ENCODE results near the gene NOL12.

Gene NOL12

DNA sequence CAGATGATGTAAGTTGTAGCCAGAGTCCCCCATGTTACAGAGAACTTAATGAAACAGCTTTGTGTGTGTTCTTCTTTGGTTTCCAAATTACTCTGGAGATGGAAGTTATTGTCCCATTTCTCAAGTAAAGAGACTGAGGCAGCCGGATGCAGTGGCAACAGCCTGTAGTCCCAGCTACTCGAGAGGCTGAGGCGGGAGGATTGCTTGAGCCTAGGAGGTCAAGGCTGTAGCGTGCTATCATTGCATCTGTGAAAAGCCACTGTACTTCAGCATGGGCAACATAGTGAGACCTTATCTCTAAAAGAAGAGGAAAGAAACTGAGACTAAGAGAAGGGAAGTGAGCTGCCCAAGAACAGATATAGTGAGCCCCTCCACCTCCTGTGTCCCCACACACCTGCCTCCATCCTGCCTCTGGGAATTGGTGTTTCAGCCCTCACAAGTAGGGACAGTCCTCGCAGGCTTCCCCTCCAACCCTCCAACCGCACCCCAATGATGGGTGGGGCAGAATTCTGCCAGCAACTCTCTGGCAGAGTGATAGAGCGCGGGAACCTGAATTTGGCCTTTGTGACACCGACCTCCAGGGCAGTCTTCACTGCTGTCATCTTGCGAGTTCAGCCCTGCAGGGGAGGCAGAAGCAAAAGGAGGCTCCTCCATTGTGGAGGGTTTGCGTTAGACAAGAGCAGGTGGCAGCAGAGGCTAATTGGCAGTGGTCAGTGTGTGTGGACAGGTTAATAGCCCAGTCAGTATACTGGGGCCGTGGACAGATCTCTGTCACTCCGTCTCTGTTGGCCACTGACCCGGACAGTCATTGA is 26.0 kb upstream of the NOL12 start:
- no peak for DNase-seq

DNA sequence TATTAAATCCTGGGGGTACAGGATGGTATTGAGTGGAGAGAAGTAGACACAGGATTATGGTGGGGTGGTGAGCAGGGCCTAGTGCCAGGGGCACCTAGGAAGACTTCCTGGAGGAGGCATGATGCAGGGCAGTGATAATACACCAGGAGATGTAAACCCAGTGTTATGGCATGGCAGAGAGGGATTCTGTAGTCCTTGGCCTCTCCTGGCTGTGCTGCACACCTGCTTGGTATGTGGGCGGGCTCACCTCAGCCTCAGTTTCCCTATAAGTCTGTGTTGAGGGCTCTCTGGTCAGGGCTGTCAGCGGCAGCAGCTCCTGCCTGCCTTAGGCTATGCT is 25.5 kb upstream of the NOL12 start:
- no peak for DNase-seq

DNA sequence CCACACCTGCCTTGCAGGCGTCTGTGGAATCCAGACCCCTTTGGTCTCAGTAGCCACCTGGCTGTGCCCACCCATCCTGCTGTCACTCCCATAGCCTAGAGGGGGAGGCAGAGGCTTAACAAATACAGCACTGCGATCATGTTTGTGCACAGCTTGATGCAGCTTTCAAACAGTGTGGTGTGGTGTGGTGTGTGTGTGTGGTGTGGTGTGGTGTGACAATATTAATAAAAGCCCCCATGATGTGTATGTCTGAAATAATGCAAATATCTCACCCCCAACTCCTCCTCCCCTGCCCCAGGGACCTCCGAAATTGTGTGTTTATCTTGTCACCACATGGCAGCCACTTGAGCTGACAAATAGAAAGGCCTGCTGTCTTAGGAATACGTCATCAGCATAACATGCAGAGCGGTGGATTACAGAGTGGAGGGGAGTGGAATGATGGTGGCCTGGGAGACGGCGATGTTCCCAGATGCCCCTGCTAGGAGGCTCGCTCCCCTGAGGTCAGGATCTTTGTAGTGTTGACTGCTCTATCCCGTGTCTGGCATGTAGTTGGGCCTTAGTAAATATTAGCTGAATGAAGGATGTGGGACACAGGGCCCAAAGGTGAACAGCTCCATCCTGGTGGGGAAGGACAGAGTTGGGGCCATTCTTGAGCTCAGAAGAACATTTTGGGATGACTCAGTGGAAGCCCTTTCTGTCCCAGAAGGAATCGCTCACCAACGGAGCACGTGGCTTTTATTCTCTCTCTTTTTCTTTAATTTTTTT is 24.8 kb upstream of the NOL12 start:
- peak; percentile 38 for DNase-seq

DNA sequence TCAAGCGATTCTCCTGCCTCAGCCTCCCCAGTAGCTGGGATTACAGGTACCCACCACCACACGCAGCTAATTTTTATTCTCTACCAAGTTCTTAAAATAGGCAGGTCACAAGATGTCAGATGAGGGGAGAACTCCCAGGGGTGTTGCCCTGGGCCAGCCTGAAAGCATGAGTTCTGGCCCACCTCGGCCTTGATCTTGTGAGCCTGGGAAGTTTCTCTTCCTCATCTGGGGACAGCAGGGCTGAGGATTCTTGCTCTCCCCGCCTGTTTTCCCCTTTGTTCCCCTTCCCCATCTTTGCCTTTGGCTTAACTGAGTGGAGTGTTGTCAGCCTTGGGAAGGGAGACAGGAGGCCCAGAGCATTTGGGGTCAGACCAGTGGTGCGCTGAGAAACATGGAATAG is 24.1 kb upstream of the NOL12 start:
- DNase-seq: no peak

DNA sequence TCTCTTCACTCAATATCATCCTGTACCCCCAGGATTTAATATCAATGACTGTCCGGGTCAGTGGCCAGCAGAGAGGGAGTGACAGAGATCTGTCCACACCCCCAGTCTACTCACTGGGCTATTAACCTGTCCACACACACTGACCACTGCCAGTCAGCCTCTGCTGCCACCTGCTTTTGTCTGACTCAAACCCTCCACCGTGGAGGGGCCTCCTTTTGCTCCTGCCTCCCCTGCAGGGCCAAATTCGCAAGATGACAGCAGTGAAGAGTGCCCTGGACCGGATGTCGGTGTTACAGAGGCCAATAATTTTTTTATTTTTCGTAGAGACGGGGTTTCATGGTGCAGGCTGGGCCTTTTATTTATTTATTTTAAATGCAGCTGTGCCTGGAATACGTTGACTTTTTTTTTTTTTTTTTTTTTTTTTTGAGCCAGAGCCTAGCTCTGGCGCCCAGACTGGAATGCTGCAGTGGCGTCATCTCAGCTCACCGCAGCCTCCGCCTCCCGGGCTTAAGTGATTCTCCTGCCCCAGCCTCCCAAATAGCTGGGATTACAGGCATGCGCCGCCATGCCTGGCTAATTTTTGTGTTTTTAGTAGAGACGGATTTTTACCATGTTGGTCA is 22.5 kb upstream of the NOL12 start:
- no peak for DNase-seq

DNA sequence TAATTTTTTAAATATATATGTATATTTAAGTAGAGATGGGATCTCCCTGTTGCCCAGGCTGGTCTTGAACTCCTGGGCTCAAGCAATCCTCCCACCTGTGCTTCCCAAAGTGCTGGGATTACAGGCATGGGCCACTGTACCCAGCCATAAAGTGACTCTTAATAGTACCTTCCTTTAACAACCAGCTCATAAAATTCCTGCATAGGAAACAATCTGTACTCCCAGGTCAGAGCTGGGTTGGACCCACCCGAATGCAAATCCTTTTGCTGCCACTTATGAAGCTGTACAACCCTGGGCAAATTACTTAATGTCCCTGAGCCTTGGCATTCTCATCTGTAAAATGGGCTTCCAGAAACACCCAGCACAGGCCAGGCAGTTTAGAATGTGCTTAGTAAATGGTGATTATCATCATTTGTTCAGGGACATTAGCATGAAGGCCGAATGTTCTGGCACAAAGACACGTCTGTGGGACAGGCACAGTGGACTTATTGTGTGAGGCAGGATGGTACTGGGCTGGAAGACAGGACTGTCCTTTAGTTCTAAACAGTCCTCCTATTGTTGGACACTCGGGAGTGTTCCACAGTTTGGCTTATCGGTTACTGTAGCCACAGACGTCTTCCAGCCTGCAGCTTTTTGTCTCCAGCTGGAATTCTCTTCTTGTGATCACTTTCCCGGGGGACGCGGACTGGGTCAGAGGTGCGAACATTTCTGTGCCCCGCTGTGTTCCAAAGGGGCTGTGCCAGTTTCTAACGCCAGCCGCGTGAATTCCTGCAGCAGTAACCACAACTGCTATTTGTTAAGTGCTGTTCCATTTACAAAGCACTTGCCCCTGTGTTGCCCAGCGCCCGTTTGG is 21.7 kb upstream of the NOL12 start:
- DNase-seq: no peak

DNA sequence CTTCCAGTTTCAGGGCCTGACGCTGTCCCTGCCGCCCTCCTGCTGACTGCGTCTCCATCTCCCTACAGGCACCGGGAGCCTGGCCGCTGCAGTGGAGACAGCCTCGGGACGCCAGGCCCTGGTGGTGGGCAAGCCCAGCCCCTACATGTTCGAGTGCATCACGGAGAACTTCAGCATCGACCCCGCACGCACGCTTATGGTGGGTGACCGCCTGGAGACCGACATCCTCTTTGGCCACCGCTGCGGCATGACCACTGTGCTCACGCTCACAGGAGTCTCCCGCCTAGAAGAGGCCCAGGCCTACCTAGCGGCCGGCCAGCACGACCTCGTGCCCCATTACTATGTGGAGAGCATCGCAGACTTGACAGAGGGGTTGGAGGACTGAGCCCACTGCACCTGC is 20.7 kb upstream of the NOL12 start:
- no peak for DNase-seq

DNA sequence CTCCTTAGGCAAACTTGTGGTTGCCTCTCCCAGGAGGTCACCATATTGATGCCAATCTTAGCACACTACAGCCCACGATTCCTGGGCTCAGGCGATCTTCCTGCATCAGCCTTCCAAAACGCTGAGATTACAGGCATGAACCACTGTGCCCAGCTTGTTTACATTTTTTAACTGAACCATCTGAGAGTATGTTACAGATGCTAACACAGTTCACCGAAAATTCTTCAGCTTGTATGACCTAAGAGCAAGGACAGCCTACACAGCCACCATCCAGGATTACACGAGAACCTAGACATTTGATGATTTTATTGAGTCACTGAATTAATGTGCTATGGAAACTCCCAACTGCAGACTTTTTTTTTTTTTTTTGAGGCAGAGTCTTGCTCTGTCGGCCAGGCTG is 16.6 kb upstream of the NOL12 start:
- no peak for DNase-seq

DNA sequence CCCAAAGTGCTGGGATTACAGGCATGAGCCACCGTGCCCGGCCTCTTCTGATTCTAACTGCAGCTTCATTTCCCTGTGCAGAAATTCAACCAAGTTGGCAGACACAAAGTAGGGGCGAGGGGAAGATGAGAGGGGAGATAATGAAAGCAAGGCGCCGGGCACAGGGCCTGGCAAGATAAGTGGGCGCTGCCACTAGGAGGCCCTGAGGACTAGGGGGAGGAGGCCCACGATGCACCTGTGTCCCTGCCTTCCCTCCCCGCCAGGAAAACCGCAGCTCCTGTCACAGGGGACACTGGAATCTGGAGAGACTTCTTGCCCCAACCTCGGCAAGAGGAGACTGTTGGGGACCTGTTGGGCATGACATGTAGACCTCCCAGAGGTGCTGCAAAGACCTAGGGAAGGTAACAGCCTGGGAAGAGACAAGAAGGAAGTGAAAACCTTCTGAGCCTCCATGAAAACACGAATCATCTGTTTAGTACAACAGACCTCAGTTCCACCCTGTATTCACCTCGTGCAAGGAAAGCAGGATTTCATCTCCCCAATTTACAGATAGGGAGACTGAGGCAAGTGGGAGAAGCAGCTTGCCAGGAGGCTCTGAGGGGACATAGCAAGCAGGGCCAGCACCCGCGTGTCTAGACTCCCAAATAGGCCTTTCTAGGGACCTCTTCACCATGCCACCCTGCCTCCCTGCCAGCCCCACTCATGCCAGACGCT is 13.8 kb upstream of the NOL12 start:
- no peak for DNase-seq

DNA sequence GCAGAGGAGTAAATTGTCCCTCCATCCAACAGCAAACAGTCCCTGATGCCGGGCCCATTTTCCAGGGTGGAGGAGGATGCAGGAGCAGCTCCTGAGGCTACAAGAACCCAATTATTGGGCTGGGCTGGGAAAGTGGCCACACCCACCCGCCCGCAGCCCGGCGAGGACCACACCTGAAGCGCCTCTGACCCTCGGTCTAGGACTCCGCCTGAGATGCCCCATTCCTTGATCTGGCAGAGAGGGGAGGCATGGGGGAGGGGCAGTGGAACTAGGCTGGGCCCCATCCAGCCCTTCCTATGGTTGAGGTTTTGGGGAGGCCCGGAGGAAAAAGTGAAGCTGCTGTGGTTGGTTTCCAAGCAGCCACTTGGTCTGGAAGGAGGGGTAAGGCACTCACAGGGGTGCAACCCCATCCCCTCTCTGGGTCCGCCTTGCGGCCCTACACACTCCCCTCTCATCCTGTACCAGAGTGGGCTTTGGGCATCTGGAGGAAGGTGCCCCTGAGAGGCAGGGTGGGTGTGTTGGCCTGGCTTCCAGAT is 13.2 kb upstream of the NOL12 start:
- DNase-seq: no peak

DNA sequence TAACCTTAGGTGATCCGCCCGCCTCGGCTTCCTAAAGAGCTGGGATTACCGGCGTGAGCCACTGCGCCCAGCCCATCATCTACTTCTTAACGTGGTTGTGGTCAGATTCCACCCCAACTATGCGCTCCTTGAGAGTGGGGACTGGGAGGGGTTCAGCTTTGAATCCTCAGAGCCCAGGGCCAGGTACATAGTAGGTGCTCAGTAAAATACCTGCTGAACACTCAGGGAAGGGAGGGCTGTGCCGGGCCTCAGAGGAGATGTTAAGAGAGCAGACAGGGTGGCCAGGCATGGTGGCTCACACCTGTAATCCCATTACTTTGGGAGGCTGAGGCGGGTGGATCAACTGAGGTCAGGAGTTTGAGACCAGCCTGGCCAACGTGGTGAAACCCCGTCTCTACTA is 11.9 kb upstream of the NOL12 start:
- no peak for DNase-seq

DNA sequence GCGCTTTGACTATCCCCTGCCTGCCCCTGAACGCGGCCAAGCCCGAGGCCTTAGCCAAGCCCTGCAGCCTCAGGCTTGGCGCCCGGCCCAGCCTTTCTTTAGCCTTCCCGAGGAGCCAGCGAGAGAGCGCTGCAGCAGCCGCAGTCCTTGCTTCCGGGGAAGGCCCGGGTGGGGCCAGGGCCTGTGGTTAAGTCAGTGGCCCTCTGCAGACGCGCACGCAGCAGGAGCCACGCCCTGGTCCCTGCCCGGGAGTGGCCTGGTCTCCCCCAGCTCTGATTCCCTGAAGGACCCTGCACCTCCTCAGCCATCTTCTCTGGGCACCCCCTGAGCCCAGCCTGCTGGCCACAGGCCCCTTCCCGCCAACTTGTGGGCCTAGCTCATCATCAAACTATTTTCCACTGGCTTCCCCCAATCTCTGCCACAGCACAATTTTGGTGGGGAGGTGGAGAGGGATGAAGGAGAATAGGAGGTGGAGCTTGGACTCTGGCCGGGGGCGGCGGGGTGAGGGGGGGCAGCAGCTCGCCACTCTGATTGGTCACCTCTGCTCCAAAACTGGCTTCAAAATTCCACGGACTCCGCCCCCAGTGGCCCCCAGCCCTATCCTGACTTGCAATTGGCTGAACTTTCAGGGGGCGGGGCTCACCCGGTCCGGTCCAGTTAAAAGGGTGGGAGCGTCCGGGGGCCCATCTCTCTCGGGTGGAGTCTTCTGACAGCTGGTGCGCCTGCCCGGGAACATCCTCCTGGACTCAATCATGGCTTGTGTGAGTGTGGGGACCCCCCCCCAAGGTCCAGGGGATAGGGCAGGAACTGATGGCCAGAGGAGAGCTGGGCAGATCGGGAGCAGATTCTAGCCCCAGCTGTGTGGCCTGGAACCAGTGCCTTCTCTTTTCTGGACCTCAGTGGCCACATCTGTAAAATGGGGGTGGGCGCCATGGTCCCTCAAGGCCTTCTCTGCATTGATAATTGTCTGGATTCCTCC is 10.9 kb upstream of the NOL12 start, which contains the start of gene LGALS1:
Gene LGALS1, plus strand, starts transcription at position 686 of the 979 bp plus-strand sequence. Its CDS starts 67 bp downstream, at position 753.
- peak; percentile 51 for DNase-seq

DNA sequence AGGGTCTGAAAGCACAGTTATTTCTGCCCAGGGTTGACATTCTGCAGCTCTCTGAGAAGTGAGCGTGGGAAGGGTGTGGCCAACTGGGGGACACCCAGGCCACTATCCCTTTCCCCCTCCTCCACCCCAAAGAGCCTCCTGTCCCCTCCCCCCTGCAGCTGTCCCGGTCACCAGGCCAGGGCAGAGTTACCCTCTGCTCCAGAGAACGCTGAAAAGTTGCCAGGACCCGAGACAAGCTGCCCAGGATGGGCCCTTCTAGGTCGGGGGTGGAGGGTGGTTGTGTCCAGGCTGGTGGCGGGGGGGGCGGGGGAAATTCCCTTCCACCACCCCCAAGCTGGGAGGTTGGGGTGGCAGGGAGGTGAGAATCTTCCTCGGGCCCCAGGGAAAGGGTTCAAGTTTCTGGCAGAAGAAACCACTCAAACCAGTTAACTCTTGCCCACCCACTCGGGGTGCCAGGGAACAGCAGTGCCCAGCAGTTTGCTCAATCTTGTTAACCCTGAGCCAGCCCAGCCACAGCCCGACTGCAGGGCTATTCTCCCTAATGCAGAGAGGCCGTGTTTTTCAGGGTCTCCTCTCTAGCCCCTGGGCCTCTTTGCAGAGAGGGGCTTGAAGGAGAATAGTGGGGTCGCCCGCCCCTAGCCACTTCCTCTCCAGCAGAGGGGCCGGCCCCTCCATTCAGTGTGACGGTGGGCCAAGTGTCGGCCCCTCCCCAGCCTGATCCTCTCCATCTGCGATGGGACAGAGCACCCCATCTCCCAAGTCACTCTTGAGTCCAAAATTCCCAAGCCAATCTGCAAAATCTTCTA is 10.0 kb upstream of the NOL12 start:
- DNase-seq: no peak

DNA sequence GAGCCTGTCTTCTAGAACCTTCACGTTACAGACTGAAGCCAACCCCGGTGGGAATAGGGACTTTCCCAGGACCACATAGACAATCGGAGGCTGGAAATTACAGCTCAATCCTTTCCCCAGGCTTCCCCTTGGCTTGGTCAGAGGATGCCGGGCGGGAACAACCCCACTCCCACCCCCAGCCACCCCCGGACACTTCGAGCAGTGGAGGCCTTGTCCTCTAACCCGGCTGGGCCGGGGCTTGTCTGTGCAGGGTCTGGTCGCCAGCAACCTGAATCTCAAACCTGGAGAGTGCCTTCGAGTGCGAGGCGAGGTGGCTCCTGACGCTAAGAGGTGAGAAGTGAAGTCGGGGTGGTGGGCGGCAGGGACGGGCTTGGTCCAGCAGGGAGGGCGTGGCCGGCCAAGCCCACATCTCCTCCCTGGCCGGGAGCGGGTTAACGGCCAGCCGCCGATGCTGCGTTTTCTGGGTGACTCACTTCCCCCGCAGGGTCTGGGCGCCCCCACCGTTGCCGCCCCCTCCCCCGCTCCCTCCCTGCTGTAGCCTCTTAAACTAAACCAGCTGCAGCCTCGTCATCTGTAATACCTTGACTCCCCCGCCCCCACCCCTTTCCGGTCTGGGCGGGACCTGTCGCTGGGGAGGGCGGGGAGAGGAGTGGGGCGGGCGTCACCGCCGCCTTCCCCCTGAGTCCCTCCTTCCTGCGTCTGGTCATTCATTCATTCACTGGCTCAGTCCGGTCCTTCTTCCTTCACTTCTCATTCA is 9.2 kb upstream of the NOL12 start:
- DNase-seq: peak; percentile 26

DNA sequence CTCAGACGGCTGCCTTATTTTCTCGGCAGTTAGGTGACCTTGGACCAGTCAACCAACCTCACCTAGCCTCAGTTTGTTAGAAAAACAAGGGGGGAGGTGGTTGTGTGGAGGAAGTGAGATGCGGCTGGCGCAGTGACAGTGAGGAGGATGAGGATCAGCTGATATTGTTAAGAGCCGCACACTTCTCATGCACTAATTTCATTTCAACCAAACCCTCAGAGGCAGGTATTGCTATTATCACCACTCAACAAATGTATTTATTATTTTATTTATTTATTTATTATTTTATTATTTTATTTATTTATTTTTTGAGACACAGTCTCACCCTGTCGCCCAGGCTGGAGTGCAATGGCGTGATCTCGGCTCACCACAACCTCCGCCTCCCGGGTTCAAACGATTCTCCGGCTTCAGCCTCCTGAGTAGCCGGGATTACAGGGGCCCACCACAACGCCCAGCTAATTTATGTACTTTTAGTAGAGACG is 8.6 kb upstream of the NOL12 start:
- no peak for DNase-seq

DNA sequence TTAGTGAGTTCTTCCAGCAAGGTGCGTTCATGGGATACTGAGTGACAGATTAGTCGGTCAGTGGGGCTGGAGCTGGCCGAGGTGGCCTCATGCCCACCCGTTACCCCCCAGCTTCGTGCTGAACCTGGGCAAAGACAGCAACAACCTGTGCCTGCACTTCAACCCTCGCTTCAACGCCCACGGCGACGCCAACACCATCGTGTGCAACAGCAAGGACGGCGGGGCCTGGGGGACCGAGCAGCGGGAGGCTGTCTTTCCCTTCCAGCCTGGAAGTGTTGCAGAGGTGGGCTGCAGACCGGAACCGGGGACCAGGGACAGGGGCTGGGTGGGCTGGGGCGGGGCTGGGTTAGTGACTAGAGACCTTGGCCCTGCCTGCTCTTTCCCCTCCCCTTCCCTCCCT is 7.8 kb upstream of the NOL12 start:
- DNase-seq: no peak

DNA sequence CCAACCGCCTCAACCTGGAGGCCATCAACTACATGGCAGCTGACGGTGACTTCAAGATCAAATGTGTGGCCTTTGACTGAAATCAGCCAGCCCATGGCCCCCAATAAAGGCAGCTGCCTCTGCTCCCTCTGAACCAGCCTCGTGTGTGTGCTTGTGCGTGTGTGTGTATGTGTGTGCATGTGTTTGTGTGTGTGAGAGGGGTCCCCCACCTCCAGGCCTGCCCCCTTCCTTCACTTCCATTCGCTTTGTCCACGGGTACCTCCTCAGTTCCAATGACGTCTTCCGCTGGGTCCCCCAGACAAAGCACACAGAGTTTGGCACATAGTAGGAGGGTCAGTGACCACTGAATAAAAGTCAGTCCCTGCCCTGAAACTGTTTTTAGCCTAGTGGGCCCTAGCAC is 6.5 kb upstream of the NOL12 start:
- no peak for DNase-seq

DNA sequence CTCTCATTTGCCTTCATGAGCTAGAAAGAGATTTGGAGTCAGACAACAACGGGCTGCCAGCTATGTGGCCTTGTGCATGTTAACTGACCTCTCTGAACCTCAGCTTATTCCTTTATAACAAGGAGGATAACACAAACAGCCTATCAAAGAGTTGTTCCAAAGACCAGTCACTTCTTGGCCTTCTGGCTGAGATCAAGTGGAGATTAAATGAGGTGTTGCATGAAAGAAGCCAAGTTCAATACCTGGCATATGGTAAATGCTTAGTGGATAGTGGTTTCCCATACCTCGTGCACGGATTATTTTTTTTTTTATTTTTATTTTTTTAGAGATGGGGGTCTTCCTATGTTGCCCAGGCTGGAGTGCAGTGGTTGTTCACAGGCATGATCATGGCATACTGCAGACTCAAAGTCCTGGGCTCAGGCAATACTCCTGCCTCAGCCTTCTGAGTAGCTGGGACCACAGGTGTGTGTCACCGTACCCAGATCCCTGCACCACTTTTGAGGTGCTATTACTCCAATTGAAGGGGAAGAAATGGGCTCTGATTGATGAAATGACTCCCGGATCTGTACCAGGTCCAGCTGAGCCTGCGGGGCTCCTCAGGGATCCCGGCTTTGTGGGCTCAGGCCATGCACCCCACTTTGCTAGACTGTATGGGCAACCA is 5.8 kb upstream of the NOL12 start:
- no peak for DNase-seq

Measured in DMS79 treated with DMSO at 0.1 percent for 48 hours (cell line).